B cell (primary cell): ENCODE measurements around the gene FAM180B. TPM values are rescaled to one million over a fixed set of nuclear protein-coding genes. Genes with fewer than 3 reads are reported as not detected.

Experiments
- ATAC-seq: fragments of 200-7000 bp; cut with Tn5 transposase; one replicate; pipeline ENCODE4 v1.10.0; 2021; ENCODE audit warnings: low read depth, mild to moderate bottlenecking, moderate number of reproducible peaks, moderate library complexity
- CTCF ChIA-PET: fragments of 350-600 bp; sonication (Branson Sonifier 250); formaldehyde crosslinking; loops from one replicate; lab custom pipeline; 2021; ENCODE audit warnings: antibody characterized with exemption, inconsistent platforms; lab: Charles Lee
- POLR2A ChIA-PET: fragments of 350-600 bp; sonication (Branson Sonifier 250); formaldehyde crosslinking; loops from one replicate; lab custom pipeline; 2021; ENCODE audit warnings: antibody characterized with exemption; lab: Charles Lee
- DNase-seq: peaks from one replicate; pipeline ENCODE4 v3.0.0; 2013
- H2AFZ ChIP-seq: 2 replicates; pipeline ENCODE4 v1.6.1; 2012; ENCODE audit warnings: mild to moderate bottlenecking, low read depth, low read length; ENCODE audit not compliant: insufficient read depth, poor library complexity, severe bottlenecking
- H3K27ac ChIP-seq, 2 donors: 1 replicate in 1 of 2; 2 replicates in 1 of 2; pipeline ENCODE4 v1.5.1; 2012 to 2013; ENCODE audit warnings: low read length in 2 of 2, mild to moderate bottlenecking in 2 of 2, moderate library complexity in 1 of 2
- H3K27me3 ChIP-seq, 4 experiments: fragments of 200-600 bp in 1 of 4; sonication (generic) in 1 of 4; replicated peaks in 1 of 4; 1 replicate in 2 of 4; 2 replicates in 2 of 4; pipeline versions ENCODE4 v1.6.1 to v1.7.0; 2013 to 2016; ENCODE audit warnings: low read length in 3 of 4, mild to moderate bottlenecking in 2 of 4, mixed read lengths in 1 of 4, moderate library complexity in 1 of 4; ENCODE audit not compliant: insufficient read depth in 4 of 4, control insufficient read depth in 3 of 4; ENCODE audit errors: control extremely low read depth in 1 of 4
- H3K36me3 ChIP-seq, 2 experiments: replicated peaks in 1 of 2; 1 replicate in 1 of 2; 2 replicates in 1 of 2; pipeline versions ENCODE4 v1.6.1 to v1.7.1; 2013; ENCODE audit warnings: low read length in 1 of 2; ENCODE audit not compliant: insufficient read depth in 2 of 2, control insufficient read depth in 1 of 2; ENCODE audit errors: control extremely low read depth in 1 of 2, extremely low read depth in 1 of 2
- H3K4me1 ChIP-seq, 2 donors: fragments of 200-600 bp in 1 of 2; sonication (generic) in 1 of 2; 1 replicate in 1 of 2; 2 replicates in 1 of 2; pipeline versions ENCODE4 v1.5.1 to v1.6.1; 2013 to 2017; ENCODE audit warnings: low read length in 2 of 2; ENCODE audit not compliant: control insufficient read depth in 2 of 2, insufficient read depth in 2 of 2
- H3K4me2 ChIP-seq: replicated peaks from 2 replicates; pipeline ENCODE3; 2012; ENCODE audit warnings: mild to moderate bottlenecking, low read depth, low read length; ENCODE audit not compliant: poor library complexity, severe bottlenecking
- H3K4me3 ChIP-seq, 5 experiments: fragments of 200-600 bp in 1 of 5; sonication (generic) in 1 of 5; 1 replicate in 3 of 5; 2 replicates in 2 of 5; pipeline versions ENCODE4 v1.5.1 to v1.7.0; 2011 to 2016; ENCODE audit warnings: low read length in 4 of 5, mild to moderate bottlenecking in 4 of 5, low read depth in 2 of 5, control low read depth in 1 of 5, moderate library complexity in 1 of 5; ENCODE audit not compliant: insufficient read depth in 1 of 5; ENCODE audit errors: control extremely low read depth in 1 of 5, extremely low read depth in 1 of 5
- H3K79me2 ChIP-seq: fragments of 200-600 bp; sonication (generic); one replicate; pipeline ENCODE4 v1.6.0; 2016; ENCODE audit warnings: low read length; ENCODE audit not compliant: control insufficient read depth, insufficient read depth
- H3K9ac ChIP-seq: fragments of 200-600 bp; sonication (generic); 2 replicates; pipeline ENCODE4 v1.6.1; 2017; ENCODE audit warnings: mild to moderate bottlenecking, low read length, moderate library complexity
- H3K9me3 ChIP-seq, 3 donors: one replicate each; pipeline versions ENCODE4 v1.6.1 to v1.7.1; 2013; ENCODE audit warnings: low read length in 2 of 3; ENCODE audit not compliant: control insufficient read depth in 2 of 3, insufficient read depth in 1 of 3; ENCODE audit errors: control extremely low read depth in 1 of 3
- H4K20me1 ChIP-seq: 2 replicates; pipeline ENCODE4 v1.6.0; 2012; ENCODE audit warnings: mild to moderate bottlenecking, low read length; ENCODE audit not compliant: insufficient read depth, control insufficient read depth, poor library complexity, severe bottlenecking
- H3K27ac Mint-ChIP-seq: one replicate; pipeline ENCODE4 v1.8.0; 2021; ENCODE audit warnings: mixed read lengths
- H3K27me3 Mint-ChIP-seq: one replicate; pipeline ENCODE4 v1.8.0; 2021; ENCODE audit warnings: mixed read lengths
- H3K4me1 Mint-ChIP-seq: one replicate; pipeline ENCODE4 v1.8.0; 2021; ENCODE audit warnings: mixed read lengths
- H3K4me3 Mint-ChIP-seq: one replicate; pipeline ENCODE4 v1.8.0; 2021; ENCODE audit warnings: mixed read lengths
- H3K9me3 Mint-ChIP-seq: one replicate; pipeline ENCODE4 v1.8.0; 2022; ENCODE audit warnings: mixed read lengths; ENCODE audit not compliant: insufficient read depth
- CTCF ChIP-seq: fragments of 200-600 bp; IDR thresholded peaks from one replicate; pipeline ENCODE4 v1.8.0; 2022; ENCODE audit warnings: antibody characterized with exemption, mild to moderate bottlenecking
- EZH2 ChIP-seq: IDR thresholded peaks from 2 replicates; pipeline ENCODE4 v1.6.1; 2012; ENCODE audit warnings: borderline replicate concordance, low read depth, mild to moderate bottlenecking, moderate library complexity, low read length; ENCODE audit not compliant: insufficient read depth, poor library complexity, severe bottlenecking
- WGBS: methylation state at CpG from one replicate; pipeline ENCODE4 v1.1.5; 2013; ENCODE audit warnings: missing lambda C conversion rate; ENCODE audit not compliant: insufficient coverage; 5-methylcytosine and 5-hydroxymethylcytosine counted together
- intact Hi-C: fragments of 100-400 bp; cut with micrococcal nuclease; formaldehyde crosslinking; loops from one replicate; pipeline ENCODE4 v1.10.0; 2022
- polyA plus RNA-seq: library from polyadenylated mRNA; depleted of rRNA; stranded (reverse); fragments of >200 nt; gene quantifications from 2 replicates; pipeline ENCODE4 v1.2.3, GENCODE V29; 2012
- total RNA-seq, 2 donors: library from RNA; stranded (reverse); fragments of 120-200 nt in 1 of 2; gene quantifications; 1 replicate in 1 of 2; 2 replicates in 1 of 2; pipeline versions ENCODE4 v1.2.3 to v1.2.4, GENCODE V29; 2013 to 2022

FAM180B gene
- total and polyA plus RNA-seq, 2 donors (not counting 1 experiment from before 2014, with no cell fraction given), result 0.06 to 0.20 TPM

- Histone ChIP-seq H4K20me1 (no peaks in the 10 kb centered on the region), H3K9me3 (no peaks in the 10 kb centered on the region), H2AFZ (peak overlapping the region; percentile 33), H3K9ac (no peak overlapping the region), H3K27ac (no peak overlapping the region), H3K4me3 (no peak overlapping the region), H3K4me2 (no peak overlapping the region), H3K4me1 (peaks cover 15% of the 10 kb centered on the region in 2 donors), H3K27me3 (peaks cover 0 to 40% (median 20%) of the 10 kb centered on the region in 4 experiments), H3K36me3 (no peaks in the 10 kb centered on the region), H3K79me2 (no peaks in the 10 kb centered on the region)
- no peak overlapping the region for H3K27ac Mint-ChIP-seq
- H3K4me1 Mint-ChIP-seq, result peaks cover 9% of the 10 kb centered on the region
- ATAC-seq, result no peak
- TF ChIP-seq CTCF (no peak), EZH2 (no peak)
- intact Hi-C loops, result no loop called here
- H3K27me3 Mint-ChIP-seq, result peaks cover 37% of the 10 kb centered on the region
- no peaks in the 10 kb centered on the region for H3K9me3 Mint-ChIP-seq
- ChIA-PET CTCF (interaction anchor here (0.6 kb wide), 1 partner anchor 20 kb away, joined by 3 read pairs; no protein-coding TSS in a partner anchor), POLR2A (interaction anchor here (0.6 kb wide), 2 partner anchors 50 to 311 kb away, joined by 4 to 5 read pairs; no protein-coding TSS in a partner anchor)
- WGBS, result 0% methylated on average over 4 of the region's 7 CpGs
- H3K4me3 Mint-ChIP-seq, result no peak overlapping the region
- DNase-seq, result no peak
Measured at GRCh38 chr11:47591764-47592163, 5.3 kb downstream of the FAM180B start.

- Histone ChIP-seq H3K9me3 (no peaks in the 10 kb centered on the region), H3K9ac (no peak overlapping the region), H2AFZ (no peak overlapping the region), H3K4me2 (no peak overlapping the region), H3K4me1 (peaks cover 15% of the 10 kb centered on the region in 2 donors), H4K20me1 (no peaks in the 10 kb centered on the region), H3K4me3 (no peak overlapping the region), H3K27ac (no peak overlapping the region), H3K79me2 (no peaks in the 10 kb centered on the region), H3K27me3 (peaks cover 0 to 40% (median 20%) of the 10 kb centered on the region in 4 experiments), H3K36me3 (no peaks in the 10 kb centered on the region)
- CTCF ChIA-PET, result no interaction called here
- Mint-ChIP-seq H3K4me3 (no peak overlapping the region), H3K9me3 (no peaks in the 10 kb centered on the region), H3K27me3 (peaks cover 37% of the 10 kb centered on the region), H3K4me1 (peaks cover 9% of the 10 kb centered on the region), H3K27ac (no peak overlapping the region)
- intact Hi-C loops, result no loop called here
- DNase-seq (no peak), ATAC-seq (no peak)
- POLR2A ChIA-PET, result interaction anchor here (0.6 kb wide), 1 partner anchor 50 kb away, joined by 4 read pairs; no protein-coding TSS in a partner anchor
- WGBS, result 22% methylated on average over 3 of the region's 4 CpGs
- no peak for TF ChIP-seq EZH2
- TF ChIP-seq CTCF, result no peak
Measured at GRCh38 chr11:47592251-47592650, 5.8 kb downstream of the FAM180B start.
